Iris pigment epithelial cell (primary cell): ENCODE data around the gene C1QTNF9.
A peak's percentile ranks its signal among the peaks of the same experiment; 100 is the strongest.
"Not testable (repeated sequence)": the region's sequence is repeated elsewhere in the genome, so short reads cannot be mapped to it uniquely, and the experiment has no call there.

Experiments
- DNase-seq: peaks from one replicate; pipeline ENCODE4 v3.0.0-alpha.2; 2011; ENCODE audit warnings: low read depth

Gene C1QTNF9

GRCh38 chr13:24309300-24309699 is at the start of gene C1QTNF9:
Gene C1QTNF9, plus strand, starts transcription at chr13:24309580. Its CDS starts 6,424 bp downstream, at chr13:24316004.
- DNase-seq: not testable (repeated sequence)

GRCh38 chr13:24261566-24261965 is 47.8 kb upstream of the C1QTNF9 start:
- no peak for DNase-seq

GRCh38 chr13:24263632-24264031 is 45.7 kb upstream of the C1QTNF9 start:
- peak; percentile 73 for DNase-seq

- DNase-seq: no peak
Observed at GRCh38 chr13:24264976-24265375, 44.4 kb upstream of the C1QTNF9 start.

GRCh38 chr13:24265453-24265852 is 43.9 kb upstream of the C1QTNF9 start:
- DNase-seq: no peak

- peak; percentile 47 for DNase-seq
Observed at GRCh38 chr13:24267274-24267673, 42.1 kb upstream of the C1QTNF9 start.

- DNase-seq: no peak
Observed at GRCh38 chr13:24267801-24268200, 41.6 kb upstream of the C1QTNF9 start.

- DNase-seq: peak; percentile 64
Observed at GRCh38 chr13:24269821-24270220, 39.6 kb upstream of the C1QTNF9 start.

- peak; percentile 66 for DNase-seq
Observed at GRCh38 chr13:24270639-24271141, 38.7 kb upstream of the C1QTNF9 start.

GRCh38 chr13:24271231-24271600 is 38.2 kb upstream of the C1QTNF9 start:
- DNase-seq: no peak

- peak; percentile 87 for DNase-seq
Observed at GRCh38 chr13:24271601-24272451, 37.6 kb upstream of the C1QTNF9 start.

GRCh38 chr13:24272452-24273161 is 36.8 kb upstream of the C1QTNF9 start:
- DNase-seq: no peak

- no peak for DNase-seq
Observed at GRCh38 chr13:24273926-24274325, 35.5 kb upstream of the C1QTNF9 start.

- no peak for DNase-seq
Observed at GRCh38 chr13:24274452-24275021, 34.8 kb upstream of the C1QTNF9 start.

GRCh38 chr13:24275041-24275440 is 34.3 kb upstream of the C1QTNF9 start:
- no peak for DNase-seq

- no peak for DNase-seq
Observed at GRCh38 chr13:24276306-24276705, 33.1 kb upstream of the C1QTNF9 start.

- peak; percentile 23 for DNase-seq
Observed at GRCh38 chr13:24276861-24277260, 32.5 kb upstream of the C1QTNF9 start.

GRCh38 chr13:24277761-24278160 is 31.6 kb upstream of the C1QTNF9 start:
- no peak for DNase-seq

GRCh38 chr13:24279327-24280110 is 29.9 kb upstream of the C1QTNF9 start:
- peak; percentile 56 for DNase-seq

- no peak for DNase-seq
Observed at GRCh38 chr13:24280720-24281119, 28.7 kb upstream of the C1QTNF9 start.

- no peak for DNase-seq
Observed at GRCh38 chr13:24281188-24282008, 28.0 kb upstream of the C1QTNF9 start.
